ENCODE data around the gene ZNF699. TPM values are rescaled to one million over a fixed set of nuclear protein-coding genes. Genes with fewer than 3 reads are reported as not detected.
A peak's percentile ranks its signal among the peaks of the same experiment; 100 is the strongest.
"Not testable (repeated sequence)": the region's sequence is repeated elsewhere in the genome, so short reads cannot be mapped to it uniquely, and the experiment has no call there.

ZNF699 gene
- total RNA-seq, 2 donors from 2014 or later = 12.6 to 14.0 TPM

GRCh38 chr19:9322201-9322600 lies 12.6 kb upstream of the ZNF699 start:
- H3K4me1 Mint-ChIP-seq (ENCODE audit: low read depth) = peaks cover 17% of the 10 kb centered on the region
- not testable (repeated sequence) for ATAC-seq (replicated peaks in 1 of 2); H3K27me3 Mint-ChIP-seq (ENCODE audit: low read depth); DNase-seq; H3K27ac Mint-ChIP-seq
- H3K9me3 Mint-ChIP-seq = peaks cover 12 to 20% of the 10 kb centered on the region in 2 donors
- peak overlapping the region; percentile 33 to 42 for H3K4me3 Mint-ChIP-seq
- peaks cover 26 to 32% of the 10 kb centered on the region in 2 donors for H3K36me3 Mint-ChIP-seq (ENCODE audit: insufficient read depth in 2 of 2)

GRCh38 chr19:9321756-9322155 lies 12.1 kb upstream of the ZNF699 start:
- H3K27me3 Mint-ChIP-seq (ENCODE audit: low read depth); H3K4me3 Mint-ChIP-seq; H3K27ac Mint-ChIP-seq; ATAC-seq (replicated peaks in 1 of 2); DNase-seq: not testable (repeated sequence)
- peaks cover 17% of the 10 kb centered on the region for H3K4me1 Mint-ChIP-seq (ENCODE audit: low read depth)
- H3K36me3 Mint-ChIP-seq (ENCODE audit: insufficient read depth in 2 of 2) = peaks cover 26 to 29% of the 10 kb centered on the region in 2 donors
- H3K9me3 Mint-ChIP-seq = peaks cover 12 to 21% of the 10 kb centered on the region in 2 donors

- DNase-seq = no peak
- peaks cover 12 to 23% of the 10 kb centered on the region in 2 donors for H3K9me3 Mint-ChIP-seq
- H3K4me1 Mint-ChIP-seq (ENCODE audit: low read depth) = peaks cover 17% of the 10 kb centered on the region
- H3K36me3 Mint-ChIP-seq (ENCODE audit: insufficient read depth in 2 of 2) = peaks cover 27 to 29% of the 10 kb centered on the region in 2 donors
- no peak overlapping the region for H3K27ac Mint-ChIP-seq
- no peaks in the 10 kb centered on the region for H3K27me3 Mint-ChIP-seq (ENCODE audit: low read depth)
- H3K4me3 Mint-ChIP-seq = no peak overlapping the region
- no peak for ATAC-seq (replicated peaks in 1 of 2)
Measured at GRCh38 chr19:9321338-9321737, 11.7 kb upstream of the ZNF699 start.

GRCh38 chr19:9313756-9314155 lies 4.1 kb upstream of the ZNF699 start:
- Mint-ChIP-seq H3K9me3 (peaks cover 13 to 26% of the 10 kb centered on the region in 2 donors), H3K27ac (no peak overlapping the region), H3K4me1 (ENCODE audit: low read depth) (peaks cover under 1% of the 10 kb centered on the region), H3K4me3 (no peak overlapping the region), H3K36me3 (ENCODE audit: insufficient read depth in 2 of 2) (peaks cover 19 to 23% of the 10 kb centered on the region in 2 donors), H3K27me3 (ENCODE audit: low read depth) (no peaks in the 10 kb centered on the region)
- no peak for DNase-seq
- no peak for ATAC-seq (replicated peaks in 1 of 2)

GRCh38 chr19:9309974-9310446 lies 372 bp upstream of the ZNF699 start:
- H3K36me3 Mint-ChIP-seq (ENCODE audit: insufficient read depth in 2 of 2) = peaks cover 20 to 23% of the 10 kb centered on the region in 2 donors
- peak overlapping the region; percentile 93 to 98 for H3K4me3 Mint-ChIP-seq
- H3K27me3 Mint-ChIP-seq (ENCODE audit: low read depth) = no peaks in the 10 kb centered on the region
- peak; percentile 67 for ATAC-seq (replicated peaks in 1 of 2)
- peaks cover 14% of the 10 kb centered on the region for H3K4me1 Mint-ChIP-seq (ENCODE audit: low read depth)
- no peak for DNase-seq
- H3K27ac Mint-ChIP-seq = peak overlapping the region; percentile 82
- H3K9me3 Mint-ChIP-seq = peaks cover 5 to 17% of the 10 kb centered on the region in 2 donors

GRCh38 chr19:9308091-9308770 lies 1.4 kb downstream of the ZNF699 start:
- H3K4me1 Mint-ChIP-seq (ENCODE audit: low read depth) = peaks cover 14% of the 10 kb centered on the region
- no peaks in the 10 kb centered on the region for H3K27me3 Mint-ChIP-seq (ENCODE audit: low read depth)
- no peak for ATAC-seq (replicated peaks in 1 of 2)
- H3K9me3 Mint-ChIP-seq = peaks cover 7 to 19% of the 10 kb centered on the region in 2 donors
- H3K36me3 Mint-ChIP-seq (ENCODE audit: insufficient read depth in 2 of 2) = peaks cover 25 to 26% of the 10 kb centered on the region in 2 donors
- DNase-seq = no peak
- peak overlapping the region; percentile 82 for H3K27ac Mint-ChIP-seq
- peak overlapping the region; percentile 93 to 98 for H3K4me3 Mint-ChIP-seq

- no peak overlapping the region for H3K4me3 Mint-ChIP-seq
- DNase-seq (no peak), ATAC-seq (replicated peaks in 1 of 2) (no peak)
- H3K36me3 Mint-ChIP-seq (ENCODE audit: insufficient read depth in 2 of 2) = peaks cover 33 to 34% of the 10 kb centered on the region in 2 donors
- H3K4me1 Mint-ChIP-seq (ENCODE audit: low read depth) = peaks cover 14% of the 10 kb centered on the region
- H3K27me3 Mint-ChIP-seq (ENCODE audit: low read depth) = no peaks in the 10 kb centered on the region
- H3K27ac Mint-ChIP-seq = no peak overlapping the region
- H3K9me3 Mint-ChIP-seq = peaks cover 6 to 15% of the 10 kb centered on the region in 2 donors
Measured at GRCh38 chr19:9306443-9306842, 3.2 kb downstream of the ZNF699 start.

GRCh38 chr19:9296336-9296735 lies 13.3 kb downstream of the ZNF699 start:
- Mint-ChIP-seq H3K9me3 (peaks cover 32 to 39% of the 10 kb centered on the region in 2 donors), H3K4me1 (ENCODE audit: low read depth) (no peaks in the 10 kb centered on the region)
- no peak for ATAC-seq (replicated peaks in 1 of 2)

GRCh38 chr19:9295411-9295849 lies 14.2 kb downstream of the ZNF699 start:
- Mint-ChIP-seq H3K27ac (no peak overlapping the region), H3K4me1 (ENCODE audit: low read depth) (no peaks in the 10 kb centered on the region), H3K27me3 (ENCODE audit: low read depth) (no peaks in the 10 kb centered on the region), H3K9me3 (peaks cover 27 to 34% of the 10 kb centered on the region in 2 donors), H3K4me3 (no peak overlapping the region), H3K36me3 (ENCODE audit: insufficient read depth in 2 of 2) (peaks cover 48 to 68% of the 10 kb centered on the region in 2 donors)
- ATAC-seq (replicated peaks in 1 of 2) (no peak), DNase-seq (no peak)

More at GRCh38 chr19:9296336-9296735, 13.3 kb downstream of the ZNF699 start:
- Mint-ChIP-seq H3K27ac (no peak overlapping the region), H3K4me3 (no peak overlapping the region), H3K27me3 (ENCODE audit: low read depth) (no peaks in the 10 kb centered on the region), H3K36me3 (ENCODE audit: insufficient read depth in 2 of 2) (peaks cover 54 to 72% of the 10 kb centered on the region in 2 donors)
- no peak for DNase-seq

GRCh38 chr19:9289231-9289884 lies 20.3 kb downstream of the ZNF699 start:
- H3K36me3 Mint-ChIP-seq (ENCODE audit: insufficient read depth in 2 of 2) = peaks cover 30 to 40% of the 10 kb centered on the region in 2 donors

GRCh38 chr19:9283485-9283884 lies 26.2 kb downstream of the ZNF699 start:
- Mint-ChIP-seq H3K9me3 (peaks cover 15 to 31% of the 10 kb centered on the region in 2 donors), H3K4me3 (peak overlapping the region in 1 of 2 donors; percentile 37), H3K36me3 (ENCODE audit: insufficient read depth in 2 of 2) (peaks cover 9 to 15% of the 10 kb centered on the region in 2 donors)
- not testable (repeated sequence) for H3K27me3 Mint-ChIP-seq (ENCODE audit: low read depth); H3K27ac Mint-ChIP-seq; H3K4me1 Mint-ChIP-seq (ENCODE audit: low read depth); ATAC-seq (replicated peaks in 1 of 2)
- peak in 1 of 2 donors; percentile 18 for DNase-seq

More at GRCh38 chr19:9289231-9289884, 20.3 kb downstream of the ZNF699 start:
- Mint-ChIP-seq H3K9me3 (peaks cover 20 to 27% of the 10 kb centered on the region in 2 donors), H3K4me1 (ENCODE audit: low read depth) (no peaks in the 10 kb centered on the region), H3K27ac (no peak overlapping the region), H3K4me3 (no peak overlapping the region), H3K27me3 (ENCODE audit: low read depth) (no peaks in the 10 kb centered on the region)
- no peak for DNase-seq
- ATAC-seq (replicated peaks in 1 of 2) = no peak

GRCh38 chr19:9251236-9251635 lies 58.4 kb downstream of the ZNF699 start:
- H3K9me3 Mint-ChIP-seq = peaks cover 2 to 9% of the 10 kb centered on the region in 2 donors
- ATAC-seq (replicated peaks in 1 of 2) (no peak), DNase-seq (no peak)
- H3K27me3 Mint-ChIP-seq (ENCODE audit: low read depth) = peaks cover 9% of the 10 kb centered on the region
- H3K4me3 Mint-ChIP-seq = no peak overlapping the region
- H3K4me1 Mint-ChIP-seq (ENCODE audit: low read depth) = no peaks in the 10 kb centered on the region
- H3K36me3 Mint-ChIP-seq (ENCODE audit: insufficient read depth in 2 of 2) = peaks cover 3 to 5% of the 10 kb centered on the region in 2 donors
- H3K27ac Mint-ChIP-seq = no peak overlapping the region

GRCh38 chr19:9250630-9251029 lies 59.0 kb downstream of the ZNF699 start, which contains the start of gene OR7E24:
TSS of gene OR7E24 (plus strand) at chr19:9250930. CDS start at chr19:9251044, 114 bp downstream.
- Mint-ChIP-seq H3K36me3 (ENCODE audit: insufficient read depth in 2 of 2) (peaks cover 3 to 5% of the 10 kb centered on the region in 2 donors), H3K4me3 (no peak within 1 kb of the TSS), H3K27ac (no peak within 1 kb of the TSS), H3K27me3 (ENCODE audit: low read depth) (peaks cover 9% of the 10 kb centered on the region), H3K4me1 (ENCODE audit: low read depth) (no peaks in the 10 kb centered on the region), H3K9me3 (peaks cover 2 to 9% of the 10 kb centered on the region in 2 donors)
- DNase-seq (no peak), ATAC-seq (replicated peaks in 1 of 2) (no peak)

Data from activated T-cell treated with anti-CD3 and anti-CD28 coated beads, Interleukin-2, amount 50 U/mL, for 72 hours (primary cell).